Head of caudate nucleus (tissue), 42 donors: ENCODE measurements around the gene GPX1.
"Not testable (repeated sequence)": the region's sequence is repeated elsewhere in the genome, so short reads cannot be mapped to it uniquely, and the experiment has no call there.

Source experiments
- DNase-seq, 42 donors: peaks; one replicate each; pipeline versions ENCODE4 v3.0.0 to v3.0.0-alpha.2; 2020 to 2021; ENCODE audit warnings: mixed read lengths in 7 of 42
- intact Hi-C: fragments of 100-400 bp; cut with DNase I; formaldehyde crosslinking; loops from one replicate; pipeline ENCODE4 v1.15.0; 2022

Gene GPX1

GRCh38 chr3:49362561-49362960 is 4.4 kb upstream of the GPX1 start:
- intact Hi-C loops, result no loop called here
- DNase-seq, result no peak

GRCh38 chr3:49359623-49360022 is 1.5 kb upstream of the GPX1 start:
- no peak for DNase-seq
- intact Hi-C loops, result loop anchor here (10.0 kb wide), 1 partner anchor 255 kb away; the partner anchor contains the start of gene QARS1

- intact Hi-C loops, result loop anchor here (10.0 kb wide), 1 partner anchor 254 kb away; the partner anchor contains the start of gene QARS1
- DNase-seq, result no peak
Observed at GRCh38 chr3:49358884-49359225, 702 bp upstream of the GPX1 start.

GRCh38 chr3:49357443-49358216 is 523 bp downstream of the GPX1 start:
- intact Hi-C loops, result loop anchor here (10.0 kb wide), 1 partner anchor 253 kb away; the partner anchor contains the start of gene QARS1
- peak in 26 of 42 donors; percentile 16 to 63 (median 32) for DNase-seq

DNA sequence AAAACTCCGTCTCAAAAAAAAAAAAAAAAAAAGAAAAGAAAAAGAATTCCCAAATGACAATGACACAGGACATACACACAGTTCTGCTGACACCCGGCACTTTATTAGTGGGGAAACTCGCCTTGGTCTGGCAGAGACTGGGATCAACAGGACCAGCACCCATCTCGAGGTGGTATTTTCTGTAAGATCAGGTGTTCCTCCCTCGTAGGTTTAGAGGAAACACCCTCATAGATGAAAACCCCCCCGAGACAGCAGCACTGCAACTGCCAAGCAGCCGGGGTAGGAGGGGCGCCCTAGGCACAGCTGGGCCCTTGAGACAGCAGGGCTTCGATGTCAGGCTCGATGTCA is 1.1 kb downstream of the GPX1 start:
- not testable (repeated sequence) for DNase-seq
- intact Hi-C loops, result loop anchor here (10.0 kb wide), 1 partner anchor 252 kb away; the partner anchor contains the start of gene QARS1

DNA sequence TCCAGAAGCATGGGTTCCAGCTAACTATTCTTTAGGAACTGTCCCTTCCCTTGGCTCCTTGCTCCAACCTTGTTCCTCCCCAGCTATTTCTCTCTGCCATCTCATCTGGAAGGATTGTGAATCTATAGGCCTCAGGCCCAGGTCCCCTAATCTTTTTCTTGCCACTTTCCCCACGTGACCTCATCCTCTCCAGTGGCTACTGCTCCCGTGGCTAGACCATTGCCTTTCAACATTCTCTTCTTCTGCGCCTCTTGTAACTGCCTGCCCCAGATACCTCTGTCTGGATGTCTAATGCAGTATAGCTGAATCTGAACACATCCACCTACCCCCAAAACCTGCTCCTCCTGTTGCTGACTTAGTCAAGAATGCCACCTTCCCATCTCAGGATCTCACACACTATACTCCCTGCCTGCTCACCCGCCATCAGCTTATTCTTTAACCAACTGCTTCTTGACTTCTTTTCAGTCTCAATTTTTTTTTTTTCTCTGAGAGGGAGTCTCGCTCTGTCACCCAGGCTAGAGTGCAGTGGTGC is 5.2 kb downstream of the GPX1 start:
- intact Hi-C loops, result loop anchor here (10.0 kb wide), 1 partner anchor 248 kb away; the partner anchor contains the start of gene QARS1
- no peak for DNase-seq

- intact Hi-C loops, result loop anchor here (10.0 kb wide), 1 partner anchor 247 kb away; the partner anchor contains the start of gene QARS1
- DNase-seq, result no peak
Observed at GRCh38 chr3:49352281-49352680, 5.9 kb downstream of the GPX1 start.

- intact Hi-C loops, result loop anchor here (10.0 kb wide), 1 partner anchor 247 kb away; the partner anchor contains the start of gene QARS1
Observed at GRCh38 chr3:49351521-49352011, 6.6 kb downstream of the GPX1 start.

DNA sequence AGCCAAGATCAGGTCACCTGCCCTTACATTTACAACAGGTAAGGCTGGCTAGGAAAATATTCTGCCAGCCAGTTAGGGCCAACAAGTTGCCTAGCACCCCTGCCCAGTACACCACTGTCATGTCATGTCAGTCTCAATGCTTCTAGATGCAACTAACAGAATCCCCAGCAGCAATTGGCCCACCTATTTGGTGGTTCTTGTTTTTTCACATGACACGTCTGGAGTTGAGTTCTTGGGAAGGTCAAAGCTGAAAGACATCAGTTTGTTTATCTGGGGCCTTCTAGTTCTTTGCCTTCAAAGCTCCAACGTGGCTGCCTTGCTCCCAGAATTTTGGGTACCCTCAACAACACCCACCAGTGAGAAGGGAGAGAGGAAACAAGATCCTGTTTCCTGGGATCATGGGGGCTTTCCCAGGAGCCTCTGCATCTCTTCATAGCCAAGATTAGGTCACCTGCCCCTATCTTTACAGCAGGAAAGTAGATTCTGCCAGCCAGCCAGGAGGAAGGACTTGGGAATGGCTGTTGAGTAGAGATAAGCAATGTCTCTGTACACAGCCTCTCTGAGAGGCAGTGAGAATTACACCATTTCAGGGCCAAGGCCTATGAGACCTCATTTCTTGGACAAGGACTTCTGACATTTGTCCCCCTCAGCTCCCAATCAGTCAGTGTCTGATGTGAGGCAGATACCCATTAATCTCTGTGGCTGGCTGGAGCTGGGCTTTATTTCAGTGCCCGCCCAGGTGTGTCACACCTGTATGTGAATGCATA is 8.6 kb downstream of the GPX1 start:
- DNase-seq, result no peak
- intact Hi-C loops, result loop anchor here (10.0 kb wide), 2 partner anchors 65 to 245 kb away; partner anchors contain the start of genes QARS1, RHOA and TCTA

More at GRCh38 chr3:49351521-49352011, 6.6 kb downstream of the GPX1 start:
- peak in 1 of 42 donors; percentile 11 for DNase-seq

GRCh38 chr3:49348361-49348760 is 9.8 kb downstream of the GPX1 start:
- intact Hi-C loops, result loop anchor here (10.0 kb wide), 1 partner anchor 66 kb away; the partner anchor contains the start of genes RHOA and TCTA
- DNase-seq, result not testable (repeated sequence)

GRCh38 chr3:49346797-49347251 is 11.3 kb downstream of the GPX1 start:
- no peak for DNase-seq
- intact Hi-C loops, result loop anchor here (10.0 kb wide), 1 partner anchor 68 kb away; the partner anchor contains the start of genes RHOA and TCTA

- no peak for DNase-seq
- intact Hi-C loops, result loop anchor here (10.0 kb wide), 1 partner anchor 72 kb away; the partner anchor contains the start of genes RHOA and TCTA
Observed at GRCh38 chr3:49343163-49343562, 15.0 kb downstream of the GPX1 start.

DNA sequence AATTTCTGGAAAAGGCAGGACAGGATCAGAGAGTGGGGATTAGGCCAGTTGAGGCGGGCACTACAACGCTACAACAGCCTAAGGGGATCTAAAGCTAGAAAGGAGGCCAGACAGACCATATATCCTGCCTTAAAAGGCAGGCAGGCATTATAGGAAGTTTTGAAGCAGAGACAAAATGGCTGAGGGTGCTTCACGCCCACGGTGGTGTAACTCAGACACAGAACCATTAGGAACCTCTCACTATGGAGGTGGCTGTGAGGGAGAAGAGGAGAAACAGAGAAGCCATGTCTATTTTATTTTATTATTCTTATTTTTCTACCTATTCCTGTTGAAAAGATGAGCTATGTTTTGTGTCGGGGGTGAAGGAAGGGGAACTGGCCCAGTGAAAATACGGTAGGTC is 16.2 kb downstream of the GPX1 start:
- intact Hi-C loops, result loop anchor here (10.0 kb wide), 1 partner anchor 73 kb away; the partner anchor contains the start of genes RHOA and TCTA
- DNase-seq, result no peak

- intact Hi-C loops, result loop anchor here (10.0 kb wide), 1 partner anchor 75 kb away; the partner anchor contains the start of genes RHOA and TCTA
- DNase-seq, result peak; percentile 55 to 96 (median 86)
Observed at GRCh38 chr3:49339941-49340800, 18.0 kb downstream of the GPX1 start, which contains the start of gene USP4. Gene USP4, minus strand, starts transcription at chr3:49340053. Its CDS starts 29 bp downstream, at chr3:49340024.

DNA sequence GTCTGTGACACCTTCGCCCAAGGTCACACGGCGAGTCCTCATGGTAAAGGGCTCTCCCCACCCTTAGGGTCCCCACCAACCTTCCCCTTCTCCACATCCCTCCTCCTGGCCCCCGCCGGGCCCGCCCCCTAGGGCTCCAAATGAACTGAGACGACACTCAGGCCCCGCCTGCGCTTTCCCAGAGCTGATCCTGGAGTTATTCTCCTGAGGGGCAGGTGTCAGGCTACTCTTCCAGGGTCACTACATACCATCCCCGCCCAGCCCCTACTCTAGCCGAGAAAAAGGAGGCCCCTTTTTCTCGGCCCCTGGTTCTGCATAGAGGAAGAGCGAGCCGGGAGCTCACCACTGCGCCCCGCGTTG is 18.6 kb downstream of the GPX1 start:
- intact Hi-C loops, result no loop called here
- DNase-seq, result peak in 21 of 42 donors; percentile 17 to 58 (median 29)

- intact Hi-C loops, result no loop called here
- no peak for DNase-seq
Observed at GRCh38 chr3:49333916-49334633, 24.1 kb downstream of the GPX1 start.

DNA sequence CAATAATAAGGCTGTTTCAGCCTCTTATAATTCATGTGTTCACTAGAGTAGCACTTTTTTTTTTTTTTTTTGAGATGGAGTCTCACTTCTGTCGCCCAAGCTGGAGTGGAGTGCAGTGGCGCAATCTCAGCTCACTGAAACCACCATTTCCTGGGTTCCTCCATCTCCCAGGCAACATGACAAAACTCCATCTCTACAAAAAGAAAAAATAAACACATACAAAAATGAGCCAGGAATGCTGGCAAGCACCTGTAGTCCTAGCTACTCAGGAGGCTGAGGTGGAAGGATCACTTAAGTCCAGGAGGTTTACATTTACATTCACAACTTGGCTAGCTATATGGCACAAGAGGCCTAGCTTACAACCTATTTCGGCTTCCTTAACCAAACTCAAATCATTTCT is 25.1 kb downstream of the GPX1 start:
- DNase-seq, result peak in 7 of 42 donors; percentile 23 to 63 (median 33)
- intact Hi-C loops, result no loop called here
